Measurements from ENCODE around the gene TAF13. TPM values are rescaled to one million over a fixed set of nuclear protein-coding genes. Genes with fewer than 3 reads are reported as not detected.

Gene TAF13
- total RNA-seq, 1 experiment from 2014 or later, result 27.3 TPM

DNA sequence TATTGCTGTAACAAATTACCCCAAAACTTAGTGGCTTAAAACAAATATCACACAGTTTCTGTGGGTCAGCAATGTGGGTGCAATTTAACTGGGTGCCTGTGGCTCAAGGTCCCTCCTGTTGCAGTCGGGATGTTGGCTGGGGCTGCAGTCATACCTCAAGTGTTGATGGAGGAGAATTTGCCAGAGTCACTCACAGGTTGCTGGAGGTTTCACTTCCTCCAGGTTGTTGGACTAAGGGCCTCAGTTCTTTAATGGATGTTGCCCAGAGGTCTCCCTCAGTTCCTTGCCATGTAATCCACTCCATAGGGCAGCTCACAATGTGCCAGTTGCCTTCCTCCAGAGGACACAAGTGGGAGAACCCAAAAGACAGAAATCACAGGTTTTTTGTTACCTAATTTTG lies 2.5 kb upstream of the TAF13 start:
- H3K36me3 ChIP-seq (ENCODE audit: control insufficient read depth in 1 of 2, insufficient read depth in 2 of 2, low read length in 2 of 2), result no peaks in the 10 kb centered on the region
- no peaks in the 10 kb centered on the region for H3K9me2 ChIP-seq (ENCODE audit: insufficient read depth)
- DNase-seq (ENCODE audit: low read depth, low spot score) (no peak), ATAC-seq (no peak)
- no peaks in the 10 kb centered on the region for H3K27me3 ChIP-seq (ENCODE audit: insufficient read depth, low read length)
- ChIA-PET CTCF (no interaction called here), RAD21 (ENCODE audit: low non-redundant PET in 1 of 2, low total read pairs in 2 of 2, uncharacterized antibody in 2 of 2, unreplicated experiment in 2 of 2) (no interaction called here), POLR2A (no interaction called here)
- TF ChIP-seq, protein P1, sequence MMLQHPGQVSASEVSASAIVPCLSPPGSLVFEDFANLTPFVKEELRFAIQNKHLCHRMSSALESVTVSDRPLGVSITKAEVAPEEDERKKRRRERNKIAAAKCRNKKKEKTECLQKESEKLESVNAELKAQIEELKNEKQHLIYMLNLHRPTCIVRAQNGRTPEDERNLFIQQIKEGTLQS (IDR thresholded peaks at IDR 0.05), result no peak
- TF ChIP-seq SIN3A (IDR thresholded peaks at IDR 0.05; ENCODE audit: low read depth) (no peak), RAD21 (IDR thresholded peaks at IDR 0.05; ENCODE audit: low read depth) (no peak)
- no peak overlapping the region for H3K4me3 ChIP-seq (replicated peaks in 1 of 2; ENCODE audit: low read depth in 1 of 2, low read length in 2 of 2)
- H3K4me1 ChIP-seq (ENCODE audit: control insufficient read depth in 1 of 2, insufficient read depth in 2 of 2, low read length in 2 of 2), result peaks cover 21 to 29% of the 10 kb centered on the region in 2 experiments
- H3K9me3 ChIP-seq (ENCODE audit: control insufficient read depth in 1 of 2, insufficient read depth in 1 of 2, low read depth in 1 of 2, low read length in 2 of 2), result no peaks in the 10 kb centered on the region
- H3K27ac ChIP-seq (ENCODE audit: low read depth, low read length), result no peak overlapping the region
- intact Hi-C loops (cut with micrococcal nuclease), result no loop called here
- H3K9ac ChIP-seq (ENCODE audit: low read length), result no peak overlapping the region
- H2AFZ ChIP-seq (ENCODE audit: low read depth, low read length, poor library complexity, severe bottlenecking), result no peak overlapping the region
- no peak overlapping the region for H3K4me2 ChIP-seq (ENCODE audit: low read length)
- H3K79me2 ChIP-seq (ENCODE audit: insufficient read depth, low read length), result peaks cover 13% of the 10 kb centered on the region
- BruUV-seq (replicated peaks), result no TSS peak
- H4K20me1 ChIP-seq (ENCODE audit: insufficient read depth), result no peaks in the 10 kb centered on the region

DNA sequence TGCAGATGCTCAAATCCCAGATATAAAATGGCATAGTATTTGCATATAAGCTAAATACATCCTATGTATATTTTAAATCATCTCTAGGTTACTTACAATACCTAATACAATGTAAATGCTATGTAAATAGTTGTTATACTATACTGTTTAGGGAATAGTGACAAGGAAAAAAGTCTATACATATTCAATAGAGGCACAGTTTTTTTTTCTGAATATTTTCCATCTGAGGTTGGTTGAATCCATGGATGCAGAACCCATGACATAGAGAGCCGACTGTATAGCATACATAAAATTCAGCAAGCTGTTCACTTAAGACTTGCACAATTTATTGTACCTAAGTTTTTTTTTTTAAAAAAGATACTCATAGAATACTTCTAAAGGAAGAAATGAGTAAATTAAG lies 6.5 kb downstream of the TAF13 start:
- BruUV-seq (replicated peaks), result no TSS peak
- H4K20me1 ChIP-seq (ENCODE audit: insufficient read depth), result no peaks in the 10 kb centered on the region; the same call in 1 of the 2 replicates
- no peaks in the 10 kb centered on the region for H3K27me3 ChIP-seq (ENCODE audit: insufficient read depth, low read length)
- H3K4me2 ChIP-seq (ENCODE audit: low read length), result no peak overlapping the region
- H3K79me2 ChIP-seq (ENCODE audit: insufficient read depth, low read length), result peaks cover 39% of the 10 kb centered on the region
- H3K36me3 ChIP-seq (ENCODE audit: control insufficient read depth in 1 of 2, insufficient read depth in 2 of 2, low read length in 2 of 2), result peaks cover 0 to 9% of the 10 kb centered on the region in 2 experiments; a peak in 2 of 4 replicates
- no peak overlapping the region for H3K27ac ChIP-seq (ENCODE audit: low read depth, low read length)
- no peak overlapping the region for H3K4me3 ChIP-seq (replicated peaks in 1 of 2; ENCODE audit: low read depth in 1 of 2, low read length in 2 of 2)
- intact Hi-C loops (cut with micrococcal nuclease), result no loop called here
- ATAC-seq (no peak), DNase-seq (ENCODE audit: low read depth, low spot score) (no peak)
- no peak overlapping the region for H3K9ac ChIP-seq (ENCODE audit: low read length)
- H3K9me2 ChIP-seq (ENCODE audit: insufficient read depth), result no peaks in the 10 kb centered on the region; the same call in 1 of the 2 replicates
- no peaks in the 10 kb centered on the region for H3K4me1 ChIP-seq (ENCODE audit: control insufficient read depth in 1 of 2, insufficient read depth in 2 of 2, low read length in 2 of 2)
- ChIA-PET POLR2A (no interaction called here), RAD21 (ENCODE audit: low non-redundant PET in 1 of 2, low total read pairs in 2 of 2, uncharacterized antibody in 2 of 2, unreplicated experiment in 2 of 2) (no interaction called here), CTCF (interaction anchor here (1.3 kb wide), 1 partner anchor 31 kb away, joined by 4 read pairs; no protein-coding TSS in a partner anchor)
- TF ChIP-seq, protein P1 (IDR thresholded peaks at IDR 0.05), result no peak
- TF ChIP-seq, protein P2, sequence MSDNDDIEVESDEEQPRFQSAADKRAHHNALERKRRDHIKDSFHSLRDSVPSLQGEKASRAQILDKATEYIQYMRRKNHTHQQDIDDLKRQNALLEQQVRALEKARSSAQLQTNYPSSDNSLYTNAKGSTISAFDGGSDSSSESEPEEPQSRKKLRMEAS (IDR thresholded peaks at IDR 0.05), result no peak
- no peak for TF ChIP-seq ELF1 (IDR thresholded peaks at IDR 0.05; ENCODE audit: borderline replicate concordance, low read depth)
- TF ChIP-seq, protein P3, sequence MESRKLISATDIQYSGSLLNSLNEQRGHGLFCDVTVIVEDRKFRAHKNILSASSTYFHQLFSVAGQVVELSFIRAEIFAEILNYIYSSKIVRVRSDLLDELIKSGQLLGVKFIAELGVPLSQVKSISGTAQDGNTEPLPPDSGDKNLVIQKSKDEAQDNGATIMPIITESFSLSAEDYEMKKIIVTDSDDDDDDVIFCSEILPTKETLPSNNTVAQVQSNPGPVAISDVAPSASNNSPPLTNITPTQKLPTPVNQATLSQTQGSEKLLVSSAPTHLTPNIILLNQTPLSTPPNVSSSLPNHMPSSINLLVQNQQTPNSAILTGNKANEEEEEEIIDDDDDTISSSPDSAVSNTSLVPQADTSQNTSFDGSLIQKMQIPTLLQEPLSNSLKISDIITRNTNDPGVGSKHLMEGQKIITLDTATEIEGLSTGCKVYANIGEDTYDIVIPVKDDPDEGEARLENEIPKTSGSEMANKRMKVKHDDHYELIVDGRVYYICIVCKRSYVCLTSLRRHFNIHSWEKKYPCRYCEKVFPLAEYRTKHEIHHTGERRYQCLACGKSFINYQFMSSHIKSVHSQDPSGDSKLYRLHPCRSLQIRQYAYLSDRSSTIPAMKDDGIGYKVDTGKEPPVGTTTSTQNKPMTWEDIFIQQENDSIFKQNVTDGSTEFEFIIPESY (IDR thresholded peaks at IDR 0.05; ENCODE audit: extremely low read depth, insufficient replicate concordance, low read length), result no peak
- TF ChIP-seq, protein P4, sequence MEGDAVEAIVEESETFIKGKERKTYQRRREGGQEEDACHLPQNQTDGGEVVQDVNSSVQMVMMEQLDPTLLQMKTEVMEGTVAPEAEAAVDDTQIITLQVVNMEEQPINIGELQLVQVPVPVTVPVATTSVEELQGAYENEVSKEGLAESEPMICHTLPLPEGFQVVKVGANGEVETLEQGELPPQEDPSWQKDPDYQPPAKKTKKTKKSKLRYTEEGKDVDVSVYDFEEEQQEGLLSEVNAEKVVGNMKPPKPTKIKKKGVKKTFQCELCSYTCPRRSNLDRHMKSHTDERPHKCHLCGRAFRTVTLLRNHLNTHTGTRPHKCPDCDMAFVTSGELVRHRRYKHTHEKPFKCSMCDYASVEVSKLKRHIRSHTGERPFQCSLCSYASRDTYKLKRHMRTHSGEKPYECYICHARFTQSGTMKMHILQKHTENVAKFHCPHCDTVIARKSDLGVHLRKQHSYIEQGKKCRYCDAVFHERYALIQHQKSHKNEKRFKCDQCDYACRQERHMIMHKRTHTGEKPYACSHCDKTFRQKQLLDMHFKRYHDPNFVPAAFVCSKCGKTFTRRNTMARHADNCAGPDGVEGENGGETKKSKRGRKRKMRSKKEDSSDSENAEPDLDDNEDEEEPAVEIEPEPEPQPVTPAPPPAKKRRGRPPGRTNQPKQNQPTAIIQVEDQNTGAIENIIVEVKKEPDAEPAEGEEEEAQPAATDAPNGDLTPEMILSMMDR (IDR thresholded peaks at IDR 0.05 in 2 of 3, conservative IDR thresholded peaks at IDR 0.05 in 1 of 3; ENCODE audit: borderline replicate concordance in 1 of 3, insufficient read depth in 1 of 3, low read depth in 2 of 3, low read length in 2 of 3), result no peak
- no peak for TF ChIP-seq EZH2 (IDR thresholded peaks at IDR 0.05)
- TF ChIP-seq EZH2phosphoT487 (IDR thresholded peaks at IDR 0.05; ENCODE audit: borderline replicate concordance), result no peak
- no peak for TF ChIP-seq ZFX (IDR thresholded peaks at IDR 0.05)
- no peak for TF ChIP-seq RAD21 (IDR thresholded peaks at IDR 0.05; ENCODE audit: low read depth)
- no peak for TF ChIP-seq CEBPB (IDR thresholded peaks at IDR 0.05; ENCODE audit: low read depth)
- no peak for TF ChIP-seq JUND (IDR thresholded peaks at IDR 0.05)
- no peak for TF ChIP-seq SIN3A (IDR thresholded peaks at IDR 0.05; ENCODE audit: low read depth)
- no peak for TF ChIP-seq SRF (IDR thresholded peaks at IDR 0.05; ENCODE audit: low read depth)
- no peak for TF ChIP-seq ZNF274 (IDR thresholded peaks at IDR 0.05; ENCODE audit: low read depth, low read length)
- no peak for TF ChIP-seq POLR2AphosphoS5 (IDR thresholded peaks at IDR 0.05; ENCODE audit: low read depth, low read length)
- no peak for TF ChIP-seq CBX3 (IDR thresholded peaks at IDR 0.05; ENCODE audit: low read depth)
- no peak for TF ChIP-seq SP1 (IDR thresholded peaks at IDR 0.05; ENCODE audit: low read depth)
- TF ChIP-seq POLR2A (IDR thresholded peaks at IDR 0.05; ENCODE audit: borderline replicate concordance, extremely low read depth, insufficient read depth, insufficient read length), result no peak
- TF ChIP-seq FOSL1 (IDR thresholded peaks at IDR 0.05; ENCODE audit: low read depth), result no peak
- no peaks in the 10 kb centered on the region for H3K9me3 ChIP-seq (ENCODE audit: control insufficient read depth in 1 of 2, insufficient read depth in 1 of 2, low read depth in 1 of 2, low read length in 2 of 2)
- no peak overlapping the region for H2AFZ ChIP-seq (ENCODE audit: low read depth, low read length, poor library complexity, severe bottlenecking)
